BJ (cell line): ENCODE measurements around the gene PIF1. TPM values are rescaled to one million over a fixed set of nuclear protein-coding genes. Genes with fewer than 3 reads are reported as not detected.

Experiments used
- CTCF ChIA-PET: fragments of 350-600 bp; formaldehyde crosslinking; extraction: SDS; loops from one replicate; lab custom pipeline; 2021; ENCODE audit warnings: antibody characterized with exemption, inconsistent platforms; lab: Yijun Ruan, JAX
- POLR2A ChIA-PET: fragments of 300-600 bp; sonication (Branson Sonifier 250); formaldehyde crosslinking; extraction: SDS; loops from one replicate; lab custom pipeline; 2021; ENCODE audit warnings: antibody characterized with exemption; lab: Charles Lee
- DNase-seq: peaks from one replicate; pipeline ENCODE4 v3.0.0-alpha.2; 2011; ENCODE audit warnings: low read depth
- H3K27me3 ChIP-seq: 2 replicates; pipeline ENCODE4 v1.6.0; 2011; ENCODE audit warnings: low read length; ENCODE audit not compliant: control insufficient read depth, insufficient read depth
- H3K36me3 ChIP-seq: 2 replicates; pipeline ENCODE4 v1.5.1; 2011; ENCODE audit warnings: low read length; ENCODE audit not compliant: control insufficient read depth, insufficient read depth
- H3K4me3 ChIP-seq: 2 replicates; pipeline ENCODE4 v1.5.1; 2011; ENCODE audit warnings: low read depth, mild to moderate bottlenecking, control low read depth, low read length
- polyA plus RNA-seq: library from polyadenylated mRNA; depleted of rRNA; stranded (reverse); fragments of >200 nt; gene quantifications from 2 replicates; pipeline ENCODE4 v1.2.3, GENCODE V29; 2011
- TF ChIP-seq, protein P1 (sequence below): IDR thresholded peaks from 2 replicates; pipeline ENCODE4 v1.5.1; 2011; ENCODE audit warnings: low read depth, mild to moderate bottlenecking, control low read depth, inconsistent platforms, low read length, moderate library complexity; ENCODE audit not compliant: insufficient read depth

The PIF1 gene
- polyA plus RNA-seq, 1 experiment = 10.8 TPM

DNA sequence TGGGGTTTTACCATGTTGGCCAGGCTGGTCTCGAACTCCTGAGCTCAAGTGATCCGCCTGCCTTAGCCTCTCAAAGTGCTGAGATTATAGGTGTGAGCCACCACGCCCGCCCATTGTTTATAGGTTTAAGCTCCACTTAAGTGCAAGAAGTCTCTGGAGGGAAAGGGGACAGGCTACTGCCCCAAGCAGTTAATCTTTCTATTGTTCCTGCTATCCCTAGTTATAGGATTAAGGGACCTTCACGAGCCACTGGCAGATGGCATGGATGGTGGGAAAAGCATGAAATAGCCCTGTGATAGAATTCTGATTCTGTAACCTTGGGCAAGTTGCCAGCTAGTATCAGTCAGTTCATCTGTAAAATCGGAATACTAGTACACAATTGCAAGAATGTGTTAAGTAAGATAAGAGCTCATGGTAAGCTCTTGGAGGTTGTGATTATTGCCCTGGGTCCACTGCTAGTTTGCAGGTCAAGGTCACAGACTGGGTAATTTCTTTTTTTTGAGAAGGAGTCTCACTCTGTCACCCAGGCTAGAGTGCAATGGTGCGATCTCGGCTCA is 44.8 kb downstream of the PIF1 start:
- ChIA-PET CTCF (interaction anchor here (1.9 kb wide), 1 partner anchor 125 kb away, joined by 4 read pairs; no protein-coding TSS in a partner anchor), POLR2A (no interaction called here)
- Histone ChIP-seq H3K4me3 (no peak overlapping the region), H3K27me3 (peaks cover 8% of the 10 kb centered on the region), H3K36me3 (no peaks in the 10 kb centered on the region)
- DNase-seq = no peak
- TF ChIP-seq, protein P1, sequence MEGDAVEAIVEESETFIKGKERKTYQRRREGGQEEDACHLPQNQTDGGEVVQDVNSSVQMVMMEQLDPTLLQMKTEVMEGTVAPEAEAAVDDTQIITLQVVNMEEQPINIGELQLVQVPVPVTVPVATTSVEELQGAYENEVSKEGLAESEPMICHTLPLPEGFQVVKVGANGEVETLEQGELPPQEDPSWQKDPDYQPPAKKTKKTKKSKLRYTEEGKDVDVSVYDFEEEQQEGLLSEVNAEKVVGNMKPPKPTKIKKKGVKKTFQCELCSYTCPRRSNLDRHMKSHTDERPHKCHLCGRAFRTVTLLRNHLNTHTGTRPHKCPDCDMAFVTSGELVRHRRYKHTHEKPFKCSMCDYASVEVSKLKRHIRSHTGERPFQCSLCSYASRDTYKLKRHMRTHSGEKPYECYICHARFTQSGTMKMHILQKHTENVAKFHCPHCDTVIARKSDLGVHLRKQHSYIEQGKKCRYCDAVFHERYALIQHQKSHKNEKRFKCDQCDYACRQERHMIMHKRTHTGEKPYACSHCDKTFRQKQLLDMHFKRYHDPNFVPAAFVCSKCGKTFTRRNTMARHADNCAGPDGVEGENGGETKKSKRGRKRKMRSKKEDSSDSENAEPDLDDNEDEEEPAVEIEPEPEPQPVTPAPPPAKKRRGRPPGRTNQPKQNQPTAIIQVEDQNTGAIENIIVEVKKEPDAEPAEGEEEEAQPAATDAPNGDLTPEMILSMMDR = no peak

DNA sequence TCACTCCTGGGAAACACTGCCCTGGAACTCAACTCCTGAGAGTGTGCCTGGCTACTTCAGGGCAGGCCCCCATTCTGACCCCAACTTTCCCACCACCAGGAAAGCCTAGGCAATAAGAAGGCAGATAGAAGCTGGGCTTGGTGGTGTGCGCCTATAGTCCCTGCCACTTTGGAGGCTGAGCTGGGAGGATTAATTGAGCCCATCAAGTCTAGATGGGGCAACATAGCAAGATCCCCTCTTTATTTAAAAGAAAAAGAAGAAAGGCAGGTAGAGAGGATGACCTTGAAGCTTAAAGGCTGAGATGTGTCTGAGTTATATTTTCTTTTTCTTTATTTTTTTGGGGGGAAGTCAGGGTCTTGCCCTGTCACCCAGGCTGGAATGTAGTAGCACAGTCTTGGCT is 45.8 kb downstream of the PIF1 start:
- Histone ChIP-seq H3K27me3 (peaks cover 8% of the 10 kb centered on the region), H3K4me3 (no peak overlapping the region), H3K36me3 (no peaks in the 10 kb centered on the region)
- CTCF ChIA-PET = interaction anchor here (0.6 to 1.9 kb wide), 3 partner anchors 8 to 126 kb away, joined by 4 to 6 read pairs (median 4); no protein-coding TSS in a partner anchor
- POLR2A ChIA-PET = interaction anchor here (0.6 kb wide), 1 partner anchor 1634 kb away, joined by 3 read pairs; no protein-coding TSS in a partner anchor
- DNase-seq = no peak
- TF ChIP-seq, protein P1 = no peak

DNA sequence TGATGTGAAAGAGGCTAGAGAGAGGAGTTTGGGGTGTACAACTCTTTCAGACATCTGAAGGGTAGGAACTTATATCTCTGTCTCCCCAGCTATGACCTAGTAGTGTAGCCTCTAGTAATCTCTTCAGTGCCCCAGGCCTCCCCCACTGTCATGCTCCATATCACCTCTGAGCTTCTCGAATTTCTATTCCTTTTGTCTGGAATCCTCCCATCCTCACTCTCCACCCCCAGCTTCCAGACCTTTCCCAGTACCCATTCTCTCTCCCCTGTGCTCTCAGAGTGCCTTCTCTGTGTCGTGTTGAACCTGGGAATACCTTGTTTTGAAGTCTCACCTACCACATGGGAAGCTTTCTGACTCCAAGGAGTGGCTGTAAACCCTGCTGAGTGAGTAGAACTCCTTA is 46.4 kb downstream of the PIF1 start:
- CTCF ChIA-PET = interaction anchor here (0.6 to 1.4 kb wide), 3 partner anchors 8 to 480 kb away, joined by 3 to 6 read pairs (median 4); no protein-coding TSS in a partner anchor
- Histone ChIP-seq H3K27me3 (peaks cover 12% of the 10 kb centered on the region), H3K4me3 (no peak overlapping the region), H3K36me3 (no peaks in the 10 kb centered on the region)
- TF ChIP-seq, protein P1 = no peak
- DNase-seq = no peak
- POLR2A ChIA-PET = no interaction called here

DNA sequence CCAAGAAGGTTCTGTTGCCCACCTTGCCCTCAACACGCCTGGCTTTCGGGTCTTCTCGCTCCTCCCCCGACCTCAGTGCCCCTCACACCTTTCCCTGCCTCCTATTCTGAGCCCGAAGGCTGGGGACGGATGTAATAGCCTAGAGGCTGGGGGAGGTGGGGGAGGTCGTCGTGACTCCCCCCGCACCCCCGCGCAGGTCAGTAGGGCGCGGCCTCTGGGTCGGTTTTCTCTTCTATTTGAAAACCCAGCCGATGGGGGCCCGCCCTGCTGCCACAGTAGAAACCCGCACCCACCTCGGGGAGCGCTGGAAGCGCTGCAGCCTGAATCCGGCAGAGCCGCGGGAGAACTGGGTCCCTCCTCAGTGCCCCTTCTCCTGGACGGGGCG is 49.1 kb downstream of the PIF1 start:
- peaks cover 17% of the 10 kb centered on the region for H3K27me3 ChIP-seq
- TF ChIP-seq, protein P1 = no peak
- no peak overlapping the region for H3K4me3 ChIP-seq
- POLR2A ChIA-PET = no interaction called here
- no peak for DNase-seq
- H3K36me3 ChIP-seq = no peaks in the 10 kb centered on the region
- CTCF ChIA-PET = no interaction called here

DNA sequence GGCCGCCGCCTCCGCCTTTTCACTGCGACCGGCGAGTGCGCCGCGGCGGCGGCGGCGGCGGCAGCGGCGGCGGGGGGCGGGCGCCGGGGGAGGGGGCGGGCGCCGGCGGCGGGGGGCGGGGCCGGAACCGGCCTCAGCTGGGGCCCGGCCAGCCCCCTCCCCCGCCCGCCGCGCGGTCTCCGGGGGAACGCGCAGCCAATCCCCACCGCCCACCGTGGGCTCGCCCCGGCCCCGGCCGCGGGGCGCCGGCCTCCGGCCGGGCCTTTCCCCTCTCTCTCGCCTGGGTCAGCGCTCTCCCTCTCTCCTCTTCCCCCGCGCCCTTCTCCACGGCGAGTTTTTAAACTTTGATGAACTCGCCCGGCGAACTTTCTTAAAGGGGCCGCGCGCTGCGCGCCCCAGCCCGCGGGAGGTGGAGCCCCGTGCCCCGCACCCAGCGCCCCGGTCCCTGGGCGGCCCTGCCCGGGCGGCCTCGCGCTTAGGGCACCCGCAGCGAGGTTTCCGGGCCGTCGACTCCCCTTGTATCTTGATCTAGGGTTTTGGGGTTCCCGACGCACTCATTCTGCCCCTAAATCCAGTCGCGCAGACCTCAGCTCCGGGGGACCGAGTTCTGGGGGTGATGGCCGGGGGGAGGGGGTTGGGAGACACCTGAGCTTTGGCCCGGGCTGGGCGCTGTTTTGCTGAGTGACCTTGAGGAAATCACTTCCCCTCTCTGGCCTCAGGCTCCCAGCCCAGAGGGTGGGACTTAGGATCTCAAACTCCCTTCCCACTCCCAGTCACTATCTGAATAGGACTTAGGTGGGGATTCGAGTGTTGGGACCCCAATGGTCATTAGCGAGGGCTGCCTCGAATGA is 49.7 kb downstream of the PIF1 start, which contains the start of gene RBPMS2:
Gene RBPMS2, minus strand, starts transcription at position 39 of the 851 bp plus-strand sequence. CDS start 270 bp downstream, outside the sequence.
- ChIA-PET POLR2A (no interaction called here), CTCF (no interaction called here)
- H3K36me3 ChIP-seq = no peaks in the 10 kb centered on the region
- TF ChIP-seq, protein P1 = no peak
- peaks cover 17% of the 10 kb centered on the region for H3K27me3 ChIP-seq
- H3K4me3 ChIP-seq = peak within 1 kb of the TSS; percentile 40
- DNase-seq = no peak
